ENCODE measurements around the gene MAPRE3.

The MAPRE3 gene

DNA sequence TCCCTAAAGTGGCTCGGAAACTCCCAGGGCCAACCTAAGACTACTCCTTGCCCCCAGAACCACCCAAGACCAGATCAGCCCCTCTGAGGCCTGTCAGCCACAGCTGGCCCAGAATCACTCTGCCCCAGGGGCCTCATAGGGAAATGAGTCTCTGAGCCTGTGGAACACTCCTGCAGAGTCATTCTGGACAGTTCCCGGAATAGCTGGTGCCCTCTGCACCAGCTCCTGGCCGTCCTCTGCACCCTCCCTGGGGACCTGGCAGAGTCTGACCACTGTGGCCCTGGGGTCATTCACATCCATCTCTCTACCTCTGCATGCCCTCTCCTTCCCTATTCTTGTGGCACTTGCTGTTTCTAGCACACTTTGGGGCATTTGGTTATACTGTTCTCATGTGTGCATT is 47.7 kb downstream of the MAPRE3 start:
- DNase-seq: no peak

DNA sequence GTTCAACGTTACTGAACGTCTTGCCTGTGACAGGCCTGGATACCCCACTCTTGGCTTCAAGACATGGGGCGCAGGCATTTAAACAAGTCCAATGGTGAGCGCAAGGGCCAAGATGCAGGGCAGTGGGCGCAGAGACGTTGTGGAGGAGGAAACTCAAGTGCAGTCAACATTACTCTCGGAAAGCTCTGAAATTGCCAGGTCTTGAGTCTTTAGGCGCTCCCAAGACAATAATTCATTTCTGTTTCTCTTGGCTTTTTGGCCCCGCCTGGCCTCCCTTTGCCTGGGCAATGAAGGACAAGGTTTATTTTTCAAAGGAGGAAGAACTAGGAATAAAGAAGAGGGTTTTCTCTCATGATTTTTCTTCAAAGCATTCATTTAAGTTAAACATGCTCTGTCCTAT is 49.0 kb downstream of the MAPRE3 start:
- DNase-seq: no peak

DNA sequence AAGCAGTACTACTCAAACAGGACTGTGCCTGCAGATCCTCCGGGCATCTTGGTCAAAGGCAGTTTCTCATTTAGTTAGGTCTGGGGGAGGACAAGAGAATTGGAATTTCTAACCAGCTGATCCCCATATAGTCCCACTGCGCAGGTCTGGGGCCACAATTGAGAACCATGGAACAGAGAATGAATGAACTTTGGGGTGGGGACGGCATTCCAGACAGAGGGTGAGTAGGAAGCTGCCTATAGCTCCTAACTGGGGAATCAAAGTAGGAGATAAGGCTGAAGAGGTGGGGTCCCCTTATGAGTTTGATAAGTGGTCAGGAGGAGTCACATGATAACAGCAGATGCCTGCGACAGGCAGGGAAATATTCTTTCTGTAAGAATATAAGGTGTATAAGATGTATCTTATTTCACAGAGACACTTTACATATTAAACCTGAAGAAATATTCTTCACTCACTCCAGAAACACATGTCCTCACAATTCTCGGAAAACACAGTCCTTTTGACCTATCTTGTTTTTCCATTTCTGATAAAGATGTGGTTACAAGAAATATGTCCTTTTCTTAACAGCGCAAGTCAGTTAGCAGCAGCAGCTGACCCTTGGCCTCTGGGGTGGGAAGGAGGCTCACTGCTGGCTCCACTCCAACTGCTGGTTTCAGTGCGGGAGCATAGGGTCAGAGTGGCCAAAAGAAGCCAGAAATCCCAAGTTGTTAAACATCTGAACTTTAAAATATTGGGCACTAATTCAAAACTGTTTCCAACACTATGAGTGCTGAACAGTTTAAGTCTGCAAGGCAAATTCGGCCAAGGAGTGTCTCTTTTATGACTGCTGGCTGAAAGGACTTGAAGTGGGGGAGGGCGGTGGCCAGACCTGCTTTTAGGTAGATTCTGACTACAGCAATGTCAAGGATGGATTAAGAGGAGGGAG is 49.8 kb downstream of the MAPRE3 start:
- DNase-seq: no peak

DNA sequence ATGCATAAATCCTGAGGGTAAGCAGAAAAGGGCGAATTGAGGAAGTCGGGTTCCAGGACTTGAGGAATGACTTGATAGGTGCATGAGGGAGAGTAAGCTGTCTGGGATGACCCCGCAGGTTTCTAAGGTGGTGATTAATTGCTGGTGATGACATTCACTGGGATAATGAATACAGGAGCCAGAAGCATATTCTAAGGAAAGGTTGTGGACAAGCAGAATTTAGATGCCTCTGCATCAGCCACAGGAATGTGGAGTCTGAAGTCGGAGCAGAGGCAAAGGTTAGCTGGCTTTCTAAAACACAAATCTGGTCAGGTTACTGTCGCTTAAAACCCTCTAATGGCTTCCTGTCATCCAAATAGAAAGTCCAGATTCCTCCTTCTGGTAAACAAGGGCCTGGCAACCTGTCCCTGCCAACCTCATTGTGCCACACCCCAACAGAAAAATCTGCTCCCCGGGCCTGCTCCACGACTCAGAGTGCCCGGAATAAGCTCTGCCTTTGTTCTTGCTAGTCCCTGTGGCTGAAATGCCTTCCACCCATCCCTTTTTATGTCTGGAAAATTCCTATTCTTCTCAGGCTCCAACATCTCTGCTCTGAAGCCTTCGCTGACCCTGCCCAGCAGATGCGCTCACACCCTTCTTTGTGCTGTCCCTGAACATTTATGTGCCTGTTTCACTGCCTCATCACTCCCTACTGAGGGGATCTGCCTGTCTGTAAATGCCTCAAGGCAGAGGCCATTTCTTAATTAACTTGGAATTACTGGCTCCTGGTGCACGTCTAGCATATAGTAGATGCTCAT is 51.0 kb downstream of the MAPRE3 start:
- DNase-seq: no peak

DNA sequence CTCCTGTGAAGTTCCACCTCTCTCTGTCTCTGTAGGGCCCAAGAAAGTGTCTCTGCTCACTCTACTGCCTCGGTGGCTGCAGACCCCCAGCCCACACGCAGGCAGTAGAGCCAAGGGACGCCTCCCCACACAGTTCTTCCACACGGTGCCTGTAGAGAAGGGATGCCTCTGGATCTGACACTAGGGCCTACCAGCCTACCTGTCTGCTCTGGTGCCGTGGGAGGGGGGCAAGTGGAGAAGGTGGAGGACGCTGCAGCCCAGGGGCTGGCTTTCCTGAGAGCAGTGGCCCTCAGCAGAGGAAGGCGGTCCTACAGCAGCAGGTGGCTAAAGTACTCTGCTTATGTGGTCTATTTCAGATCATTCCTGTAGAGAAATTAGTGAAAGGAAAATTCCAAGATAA is 53.3 kb downstream of the MAPRE3 start:
- DNase-seq: no peak

DNA sequence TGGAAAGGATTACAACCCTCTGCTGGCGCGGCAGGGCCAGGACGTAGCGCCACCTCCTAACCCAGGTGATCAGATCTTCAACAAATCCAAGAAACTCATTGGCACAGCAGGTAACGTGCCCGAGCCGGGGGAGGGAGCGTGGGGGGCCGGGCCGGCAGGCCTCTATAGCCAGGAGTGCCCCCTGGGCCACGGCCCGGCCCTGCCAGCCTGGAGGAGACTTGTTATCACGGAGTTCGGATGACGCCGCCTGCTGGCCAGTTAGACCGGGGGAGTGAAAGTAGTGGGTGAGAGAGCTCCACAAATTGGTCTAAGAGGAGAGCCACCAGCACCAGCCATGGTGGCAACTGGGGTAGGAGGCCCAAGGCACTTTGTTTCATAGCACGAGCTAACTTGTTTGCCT is 53.8 kb downstream of the MAPRE3 start:
- no peak for DNase-seq

DNA sequence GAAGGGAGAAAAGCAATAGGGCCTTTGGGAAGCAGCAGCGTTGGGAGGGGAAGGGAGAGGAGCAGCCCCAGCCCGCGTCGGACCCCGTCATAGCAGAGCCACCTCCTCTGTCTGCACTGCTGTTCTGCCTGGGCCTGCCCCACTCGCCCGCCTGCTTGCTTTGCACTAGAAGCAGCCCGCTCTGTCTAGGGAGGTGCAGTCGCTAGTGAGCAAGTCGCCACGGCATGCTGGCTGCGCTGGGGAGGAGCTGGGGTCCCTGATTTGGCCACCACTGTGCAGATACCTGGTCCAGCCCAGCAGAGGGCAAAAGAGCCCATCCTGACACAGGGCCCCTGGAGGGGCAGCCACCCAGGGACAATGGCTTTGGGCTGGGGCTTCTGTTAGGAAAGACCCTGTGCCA is 54.4 kb downstream of the MAPRE3 start:
- DNase-seq: no peak

DNA sequence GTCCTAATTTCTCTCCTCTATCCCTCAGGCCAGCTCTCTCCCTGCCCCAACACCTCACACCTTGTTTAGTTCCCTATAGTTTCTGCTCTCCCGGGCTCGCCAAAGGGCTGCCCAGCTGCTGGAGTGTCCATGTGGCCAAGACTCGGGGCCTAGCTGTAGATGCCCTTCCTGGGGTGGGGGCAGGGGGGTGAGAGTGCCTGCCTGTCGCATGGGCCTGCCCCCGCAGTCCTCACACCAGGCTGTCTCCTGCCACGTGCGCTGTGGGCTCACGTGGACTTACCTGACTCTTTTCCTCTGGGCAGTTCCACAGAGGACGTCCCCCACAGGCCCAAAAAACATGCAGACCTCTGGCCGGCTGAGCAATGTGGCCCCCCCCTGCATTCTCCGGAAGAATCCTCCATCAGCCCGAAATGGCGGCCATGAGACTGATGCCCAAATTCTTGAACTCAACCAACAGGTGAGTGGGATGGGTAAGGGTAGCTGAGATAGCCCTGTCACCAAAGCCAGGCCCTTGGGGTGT is 54.9 kb downstream of the MAPRE3 start:
- DNase-seq: no peak

DNA sequence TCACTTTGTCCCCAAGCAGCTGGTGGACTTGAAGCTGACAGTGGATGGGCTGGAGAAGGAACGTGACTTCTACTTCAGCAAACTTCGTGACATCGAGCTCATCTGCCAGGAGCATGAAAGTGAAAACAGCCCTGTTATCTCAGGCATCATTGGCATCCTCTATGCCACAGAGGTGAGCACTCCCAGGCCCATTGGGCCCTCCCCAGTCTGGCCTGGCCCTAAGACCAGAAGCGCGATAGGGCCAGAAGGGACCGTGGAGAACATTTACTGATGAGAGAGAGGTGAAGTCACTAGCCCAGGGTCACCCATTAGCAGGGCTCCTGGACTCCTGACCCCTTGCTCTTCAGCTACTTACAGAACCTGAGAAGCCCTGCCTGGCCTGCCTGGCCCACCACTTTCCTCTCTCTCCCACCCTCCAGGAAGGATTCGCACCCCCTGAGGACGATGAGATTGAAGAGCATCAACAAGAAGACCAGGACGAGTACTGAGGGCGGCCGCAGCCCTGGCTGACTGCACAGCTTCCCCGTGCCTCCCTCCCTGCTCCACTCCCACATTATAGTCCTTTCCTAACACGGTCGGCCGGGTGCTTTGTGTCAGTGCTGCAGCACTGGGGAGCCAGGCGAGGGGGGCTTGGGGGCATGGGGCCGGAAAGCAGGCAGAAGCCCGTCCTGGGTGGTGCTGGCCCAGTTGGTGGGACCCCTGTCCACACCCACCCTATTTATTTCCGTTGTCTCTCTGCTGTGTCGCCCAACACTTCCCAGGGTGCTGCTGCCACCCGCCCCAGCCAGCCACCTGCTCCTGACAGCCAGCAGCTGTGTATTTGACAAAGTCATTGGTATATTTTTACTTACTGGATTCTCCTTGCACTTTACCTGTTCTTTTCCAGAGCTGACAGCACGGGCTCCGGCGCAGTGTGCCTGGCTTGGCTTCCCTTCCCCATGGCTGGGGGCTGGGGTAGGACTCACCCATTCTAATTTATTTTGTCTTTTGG is 55.7 kb downstream of the MAPRE3 start:
- no peak for DNase-seq

DNA sequence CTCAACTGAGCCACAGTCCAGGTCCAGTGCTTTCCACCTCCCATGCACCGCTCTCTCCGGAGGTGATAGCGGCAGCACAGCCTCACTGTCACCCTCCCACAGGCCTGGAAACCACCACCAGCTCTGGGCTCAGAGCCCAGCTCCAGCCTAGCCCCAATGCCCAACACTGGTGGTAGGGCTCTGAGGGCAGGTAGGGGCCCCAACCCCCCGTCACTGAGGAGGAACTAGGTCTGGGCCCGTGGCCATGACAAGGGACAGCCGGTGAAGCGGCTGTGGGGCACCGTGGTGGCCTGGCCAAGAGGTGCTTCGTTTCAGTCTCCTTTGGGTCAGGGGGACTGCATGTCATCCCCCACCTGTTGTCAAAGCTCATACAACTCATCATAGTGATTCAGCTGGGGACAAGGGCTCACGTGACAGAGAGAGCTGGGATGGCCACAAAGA is 56.8 kb downstream of the MAPRE3 start:
- no peak for DNase-seq

DNA sequence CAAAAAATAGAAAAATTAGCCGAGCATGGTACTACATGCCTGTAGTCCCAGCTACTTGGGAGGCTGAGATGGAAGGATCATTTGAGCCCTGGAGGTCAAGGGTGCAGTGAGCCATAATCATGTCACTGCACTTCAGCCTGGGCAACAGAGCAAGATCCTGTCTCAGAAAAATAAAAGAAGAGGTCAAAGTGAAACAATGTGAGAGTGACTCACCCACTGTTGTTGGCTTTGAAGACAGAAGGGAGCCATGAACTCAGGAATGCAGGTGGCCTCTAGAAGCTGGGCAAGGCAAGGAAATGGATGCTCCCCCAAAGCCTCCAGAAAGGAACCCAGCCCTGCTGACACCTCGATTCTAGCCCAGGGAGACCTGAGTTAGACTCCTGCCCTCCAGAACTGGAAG is 58.6 kb downstream of the MAPRE3 start:
- DNase-seq: no peak

DNA sequence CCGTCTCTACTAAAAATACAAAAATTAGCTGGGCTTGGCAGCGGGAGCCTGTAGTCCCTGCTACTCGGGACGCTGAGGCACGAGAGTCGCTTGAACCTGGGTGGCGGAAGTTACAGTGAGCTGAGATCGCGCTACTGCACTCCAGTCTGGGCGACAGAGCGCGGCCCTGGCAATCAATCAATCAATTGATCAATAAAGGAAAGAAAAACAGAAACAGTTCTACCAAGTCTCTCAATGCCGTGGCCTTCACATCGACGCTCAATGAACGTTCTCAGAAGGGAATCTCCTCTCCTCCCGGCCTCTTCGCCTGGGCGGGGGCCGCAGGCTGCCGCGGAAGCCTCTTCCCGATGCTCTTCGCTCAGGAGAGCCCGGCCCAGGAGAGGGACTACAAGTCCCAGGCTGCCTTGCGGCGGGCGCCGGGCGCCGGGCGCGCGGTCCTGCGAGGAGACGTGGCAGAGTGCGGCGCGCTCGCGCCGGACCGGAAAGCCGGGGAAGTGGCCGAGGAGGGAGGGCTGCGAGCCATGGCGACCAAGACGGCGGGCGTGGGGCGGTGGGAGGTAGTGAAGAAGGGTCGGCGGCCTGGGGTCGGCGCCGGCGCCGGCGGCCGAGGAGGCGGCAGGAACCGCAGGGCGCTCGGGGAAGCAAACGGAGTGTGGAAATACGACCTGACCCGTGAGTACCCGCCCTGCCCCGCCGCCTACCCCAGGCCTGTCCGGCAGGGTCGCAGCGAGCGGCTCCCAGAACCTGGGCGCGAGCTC is 62.2 kb downstream of the MAPRE3 start, which contains the start of gene TMEM214:
Gene TMEM214 (plus strand): TSS at position 471 of the 758 bp plus-strand sequence. CDS start 51 bp downstream, at position 522.
- DNase-seq: peak; percentile 46

DNA sequence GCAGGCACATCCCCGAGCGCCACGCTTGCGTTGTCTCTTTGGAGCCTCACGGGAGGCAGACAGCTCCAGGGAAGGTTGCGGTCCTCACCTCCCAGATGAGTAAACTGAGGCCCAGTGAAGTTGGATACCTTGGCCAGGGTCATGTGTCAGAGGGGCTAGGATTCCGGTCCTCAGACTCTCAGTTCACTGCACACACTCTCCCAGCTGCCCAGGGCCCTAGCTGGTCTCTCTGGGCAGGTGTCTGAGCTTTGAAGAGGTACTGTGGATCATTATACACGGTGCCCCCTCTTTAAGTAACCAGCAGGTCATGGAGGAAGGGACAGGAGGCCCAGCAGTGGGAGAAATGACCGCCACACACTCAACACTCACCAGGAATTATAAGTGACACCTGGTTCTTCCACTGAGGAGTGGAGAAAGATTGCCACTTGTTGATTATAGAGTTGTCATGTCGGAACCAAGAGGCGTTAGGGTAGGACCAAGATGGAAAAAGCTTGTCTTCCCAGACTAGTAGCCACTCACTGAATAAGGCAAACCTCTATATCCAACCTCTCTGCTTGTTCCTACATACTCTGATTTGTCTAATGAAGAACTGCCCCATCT is 62.9 kb downstream of the MAPRE3 start:
- DNase-seq: no peak

DNA sequence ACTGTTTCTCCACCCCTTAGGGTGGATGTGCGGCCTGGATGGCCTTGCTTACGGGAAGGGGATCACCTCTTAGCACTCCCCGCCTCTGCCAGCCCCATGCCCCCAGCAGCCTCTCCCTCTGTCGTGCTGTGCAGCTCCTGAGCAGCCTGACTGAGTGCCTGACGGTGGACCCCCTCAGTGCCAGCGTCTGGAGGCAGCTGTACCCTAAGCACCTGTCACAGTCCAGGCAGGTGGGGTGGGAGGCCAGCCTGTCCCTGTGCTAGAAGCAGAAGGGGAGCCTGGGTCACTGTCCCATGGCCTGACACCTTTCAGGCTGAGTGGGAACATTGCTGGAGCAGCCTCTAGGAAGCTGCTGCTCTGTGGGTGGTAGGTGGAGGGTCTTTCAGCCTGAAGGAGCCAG is 67.6 kb downstream of the MAPRE3 start:
- DNase-seq: no peak

DNA sequence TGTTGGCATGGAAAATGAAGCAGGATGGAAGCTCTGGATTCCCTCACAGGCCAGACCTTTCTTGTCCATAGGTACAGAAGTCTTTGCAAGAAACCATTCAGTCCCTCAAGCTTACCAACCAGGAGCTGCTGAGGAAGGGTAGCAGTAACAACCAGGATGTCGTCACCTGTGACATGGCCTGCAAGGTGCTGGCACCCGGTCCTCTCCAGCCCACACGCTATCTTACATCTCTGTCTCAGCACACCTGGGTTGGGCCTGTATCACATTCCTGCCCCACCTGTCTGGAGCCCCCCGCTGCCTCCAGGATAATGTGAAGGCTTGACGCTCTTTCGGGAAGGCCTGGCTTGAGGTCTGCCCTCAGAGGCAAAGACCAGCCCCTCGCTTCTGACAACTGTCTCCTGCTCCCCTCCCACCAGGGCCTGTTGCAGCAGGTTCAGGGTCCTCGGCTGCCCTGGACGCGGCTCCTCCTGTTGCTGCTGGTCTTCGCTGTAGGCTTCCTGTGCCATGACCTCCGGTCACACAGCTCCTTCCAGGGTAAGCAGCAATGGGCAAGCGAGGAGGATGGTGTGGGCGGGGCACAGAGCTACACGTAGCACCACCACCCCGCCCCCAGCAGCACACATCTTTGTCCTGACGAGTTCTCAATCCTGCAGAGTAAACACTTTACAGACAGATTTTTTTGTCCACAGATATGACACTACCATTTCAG is 68.3 kb downstream of the MAPRE3 start:
- no peak for DNase-seq

DNA sequence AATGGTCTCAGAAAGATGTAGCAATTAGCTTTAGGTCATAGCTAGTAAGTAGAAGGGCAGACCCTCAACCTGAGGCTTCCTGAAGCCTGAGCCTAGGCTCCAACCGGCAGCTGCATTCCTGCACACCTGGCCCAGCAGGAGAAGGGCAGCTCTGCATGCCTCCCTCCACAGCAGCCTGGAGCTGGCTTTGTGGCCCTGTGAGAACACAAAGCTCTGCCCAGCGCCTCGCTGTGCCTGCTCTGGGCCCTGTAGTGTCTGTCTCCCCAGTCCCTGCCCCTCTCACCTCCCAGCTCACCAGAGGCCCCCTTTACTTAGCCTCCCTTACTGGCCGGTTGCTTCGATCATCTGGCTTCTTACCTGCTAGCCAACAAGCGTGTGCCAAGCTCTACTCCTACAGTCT is 69.0 kb downstream of the MAPRE3 start:
- DNase-seq: no peak

DNA sequence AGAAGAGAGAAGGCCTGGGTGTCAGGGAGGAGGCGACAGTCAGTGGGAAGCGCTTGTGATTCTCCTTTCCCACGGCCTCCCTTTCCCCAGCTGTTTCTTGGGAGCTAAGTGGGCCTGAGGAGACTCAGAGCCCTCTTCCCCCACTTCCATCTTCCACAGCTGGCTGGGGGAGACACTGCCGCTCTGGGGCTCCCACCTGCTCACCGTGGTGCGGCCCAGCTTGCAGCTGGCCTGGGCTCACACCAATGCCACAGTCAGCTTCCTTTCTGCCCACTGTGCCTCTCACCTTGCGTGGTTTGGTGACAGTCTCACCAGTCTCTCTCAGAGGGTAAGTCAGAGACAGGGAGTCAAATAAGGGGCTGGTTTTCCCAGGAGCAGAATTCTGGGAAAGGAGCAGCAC is 69.4 kb downstream of the MAPRE3 start:
- no peak for DNase-seq

DNA sequence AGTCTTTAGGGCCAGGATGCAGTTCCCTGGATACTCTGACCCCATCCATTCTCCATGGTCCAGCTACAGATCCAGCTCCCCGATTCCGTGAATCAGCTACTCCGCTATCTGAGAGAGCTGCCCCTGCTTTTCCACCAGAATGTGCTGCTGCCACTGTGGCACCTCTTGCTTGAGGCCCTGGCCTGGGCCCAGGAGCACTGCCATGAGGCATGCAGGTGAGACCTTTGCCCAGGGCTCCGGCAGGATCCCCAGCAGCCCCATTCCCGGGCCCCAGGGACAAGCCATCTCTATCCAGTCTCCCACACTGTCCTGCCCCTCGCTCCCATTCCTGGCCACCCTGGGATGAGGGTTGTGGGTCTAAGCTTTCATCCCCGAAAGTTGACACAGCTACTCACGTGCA is 69.8 kb downstream of the MAPRE3 start:
- DNase-seq: no peak

DNA sequence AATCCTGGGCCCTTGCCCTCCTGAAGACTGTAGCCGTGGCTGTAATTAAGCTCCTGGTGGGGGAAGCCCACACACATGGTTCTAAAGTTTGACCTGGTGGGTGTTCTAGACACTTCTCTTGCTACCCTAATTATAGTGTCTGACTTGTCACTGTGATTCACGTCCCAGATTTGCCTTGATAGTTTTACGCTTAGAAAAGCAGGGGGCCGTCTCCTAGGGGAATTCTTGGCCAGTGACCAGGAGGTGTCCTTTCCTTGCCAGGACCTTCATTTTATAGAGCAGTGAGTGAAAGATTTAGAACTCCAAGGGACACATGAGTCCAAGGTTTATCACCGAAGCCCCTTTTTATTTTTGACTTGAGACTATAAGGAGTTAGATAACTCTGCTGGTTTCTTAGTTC is 71.3 kb downstream of the MAPRE3 start:
- DNase-seq: no peak

DNA sequence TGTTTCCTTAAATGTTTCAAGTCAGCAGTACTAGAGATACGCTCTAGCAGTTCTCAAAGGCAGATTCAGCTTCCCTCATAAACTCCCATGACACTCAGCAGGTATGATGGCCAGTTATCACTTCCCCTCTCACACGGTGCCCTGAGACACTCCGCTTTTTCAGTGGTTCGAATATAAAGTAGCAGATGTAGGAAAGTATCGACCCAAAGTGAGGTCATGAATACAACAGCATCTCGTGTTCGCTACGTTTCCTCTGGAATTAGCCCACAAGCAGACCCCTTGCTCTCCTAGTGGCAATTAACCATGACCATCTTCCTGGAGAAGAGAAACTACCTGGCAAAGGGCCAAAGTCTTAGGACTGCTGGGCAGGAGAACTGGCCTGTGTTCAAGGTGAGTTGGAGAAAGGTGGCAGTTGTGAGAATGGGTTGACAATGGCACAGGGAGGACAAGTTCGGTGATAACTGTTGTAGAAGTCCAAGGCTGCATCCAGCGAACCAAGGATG is 71.8 kb downstream of the MAPRE3 start:
- peak; percentile 97 for DNase-seq
